K562 (cell line): Measurements from ENCODE around the gene GPR82. TPM values are rescaled to one million over a fixed set of nuclear protein-coding genes. Genes with fewer than 3 reads are reported as not detected.

Source experiments
- ATAC-seq: fragments of 200-7000 bp; cut with Tn5 transposase; 3 replicates; pipeline ENCODE4 v1.9.1; 2020; ENCODE audit warnings: moderate library complexity
- BruUV-seq: library from RNA; stranded (reverse); fragments of 400-500 nt; replicated peaks from 2 replicates; lab custom pipeline; 2021; lab: Mats Ljungman, UMichigan
- CTCF ChIA-PET: fragments of 300-600 bp; formaldehyde crosslinking; extraction: SDS; loops from one replicate; lab custom pipeline; 2021; ENCODE audit warnings: low intra/inter-chr PET ratio; lab: Yijun Ruan, JAX
- POLR2A ChIA-PET: fragments of 300-600, 350-650 bp; sonication (Branson Sonifier 250); formaldehyde crosslinking; extraction: SDS; loops from one replicate; lab custom pipeline; 2021; ENCODE audit warnings: antibody characterized with exemption, inconsistent platforms; lab: Yijun Ruan, JAX
- DNase-seq, 4 experiments: peaks; one replicate each; pipeline versions ENCODE4 v3.0.0 to v3.0.0-alpha.2; 2011 to 2018; ENCODE audit warnings: low spot score in 3 of 4, mixed read lengths in 3 of 4; ENCODE audit errors: extremely low read depth in 1 of 4
- FAIRE-seq: peaks from 2 replicates; lab custom pipeline; 2011; peaks lifted over from hg19 to GRCh38; lab: Jason Lieb, UNC
- H2AFZ ChIP-seq: 2 replicates; pipeline ENCODE4 v1.6.0; 2011; ENCODE audit warnings: low read depth, low read length, control low read depth, inconsistent platforms
- H3K27ac ChIP-seq: fragments of 200-600 bp; 3 replicates; pipeline ENCODE4 v1.8.0; 2011; ENCODE audit warnings: low read depth, mild to moderate bottlenecking, control low read depth, inconsistent platforms, low read length, moderate library complexity, mixed read lengths; ENCODE audit errors: extremely low read depth
- H3K27me3 ChIP-seq, 2 experiments: fragments of 300-600 bp in 1 of 2; 2 replicates in 1 of 2; 3 replicates in 1 of 2; pipeline versions ENCODE4 v1.6.0 to v1.8.0; 2011; ENCODE audit warnings: inconsistent platforms in 2 of 2, low read length in 2 of 2, mild to moderate bottlenecking in 1 of 2, mixed read lengths in 1 of 2, moderate library complexity in 1 of 2; ENCODE audit not compliant: control insufficient read depth in 2 of 2, insufficient read depth in 2 of 2
- H3K36me3 ChIP-seq: fragments of 300-600 bp; 3 replicates; pipeline ENCODE4 v1.8.0; 2011; ENCODE audit warnings: mild to moderate bottlenecking, low read length, inconsistent platforms; ENCODE audit not compliant: control insufficient read depth, insufficient read depth
- H3K4me1 ChIP-seq, 2 experiments: fragments of 200-600 bp in 1 of 2; replicated peaks in 1 of 2; 2 replicates in 1 of 2; 3 replicates in 1 of 2; pipeline versions ENCODE4 v1.5.1 to v1.8.0; 2011; ENCODE audit warnings: inconsistent platforms in 2 of 2, low read length in 2 of 2, mild to moderate bottlenecking in 1 of 2, mixed read lengths in 1 of 2, moderate library complexity in 1 of 2; ENCODE audit not compliant: control insufficient read depth in 2 of 2, insufficient read depth in 2 of 2
- H3K4me2 ChIP-seq: 2 replicates; pipeline ENCODE4 v1.6.1; 2011; ENCODE audit warnings: low read length, control low read depth, inconsistent platforms, mixed read lengths; ENCODE audit not compliant: insufficient read depth
- H3K4me3 ChIP-seq: fragments of 200-600 bp; sonication (generic), shearing (Covaris generic); 2 replicates; pipeline ENCODE4 v1.5.1; 2016; ENCODE audit warnings: control low read depth, inconsistent platforms
- H3K79me2 ChIP-seq: fragments of 200-600 bp; 3 replicates; pipeline ENCODE4 v1.8.0; 2011; ENCODE audit warnings: low read length, inconsistent platforms; ENCODE audit not compliant: control insufficient read depth, insufficient read depth
- H3K9ac ChIP-seq, 2 experiments: 2 replicates each; pipeline versions ENCODE4 v1.6.0 to v1.6.1; 2011; ENCODE audit warnings: low read depth in 2 of 2, low read length in 2 of 2, control low read depth in 1 of 2, inconsistent platforms in 1 of 2, mild to moderate bottlenecking in 1 of 2, mixed read lengths in 1 of 2; ENCODE audit not compliant: insufficient read depth in 1 of 2
- H3K9me1 ChIP-seq: one replicate; pipeline ENCODE4 v1.6.0; 2011; ENCODE audit warnings: inconsistent platforms, mild to moderate bottlenecking, low read length, moderate library complexity; ENCODE audit not compliant: control insufficient read depth, insufficient read depth
- H3K9me3 ChIP-seq: replicated peaks from 2 replicates; pipeline ENCODE4 v1.5.1; 2011; ENCODE audit warnings: low read depth, low read length, inconsistent platforms; ENCODE audit not compliant: control insufficient read depth, insufficient read depth
- H4K20me1 ChIP-seq: replicated peaks from 2 replicates; pipeline ENCODE4 v1.6.1; 2011; ENCODE audit warnings: low read length, inconsistent platforms, mixed read lengths; ENCODE audit not compliant: control insufficient read depth, insufficient read depth
- BRD4 ChIP-seq: fragments of 200-600 bp; sonication (generic); IDR thresholded peaks from 2 replicates; pipeline ENCODE4 v1.6.1; 2017; ENCODE audit warnings: inconsistent platforms
- CEBPG ChIP-seq, 3 experiments: fragments of 200-800 bp in 1 of 3; sonication (Bioruptor generic) in 1 of 3; sonication (generic) in 1 of 3; formaldehyde crosslinking in 1 of 3; IDR thresholded peaks in 2 of 3; conservative IDR thresholded peaks in 1 of 3; 2 replicates each; pipeline versions ENCODE4 v1.6.1 to v1.8.0; 2016 to 2022; ENCODE audit warnings: missing compliant biosample characterization in 2 of 3, missing genetic modification characterization in 2 of 3, mild to moderate bottlenecking in 1 of 3, missing genetic modification reagents in 1 of 3
- ETV1 ChIP-seq: fragments of 450-650 bp; conservative IDR thresholded peaks from 2 replicates; pipeline ENCODE4 v1.6.1; 2016; ENCODE audit warnings: missing genetic modification characterization, control low read depth, low read depth, missing compliant biosample characterization
- HNRNPLL ChIP-seq: fragments of 200-400 bp; formaldehyde crosslinking; IDR thresholded peaks from 2 replicates; pipeline ENCODE4 v1.6.1; 2017; ENCODE audit warnings: low read length, low read depth, mild to moderate bottlenecking; ENCODE audit not compliant: poor library complexity, severe bottlenecking
- MEF2D ChIP-seq: conservative IDR thresholded peaks from 2 replicates; pipeline ENCODE4 v1.6.1; 2016; ENCODE audit warnings: low read depth, missing genetic modification characterization, missing compliant biosample characterization
- NFIC ChIP-seq: fragments of 450-650 bp; IDR thresholded peaks from 2 replicates; pipeline ENCODE4 v1.6.1; 2017; ENCODE audit warnings: mild to moderate bottlenecking, inconsistent platforms
- PHB ChIP-seq: fragments of 250-450 bp; sonication (Bioruptor Pico); IDR thresholded peaks from 2 replicates; pipeline ENCODE4 v1.5.0; 2021
- SMAD3 ChIP-seq: fragments of 450-650 bp; formaldehyde crosslinking; conservative IDR thresholded peaks from 2 replicates; pipeline ENCODE4 v1.4.0; 2020; ENCODE audit warnings: mild to moderate bottlenecking
- SREBF2 ChIP-seq: sonication (generic); formaldehyde crosslinking; IDR thresholded peaks from 2 replicates; pipeline ENCODE4 v1.4.0; 2020; ENCODE audit warnings: mild to moderate bottlenecking, missing genetic modification reagents
- TAF1 ChIP-seq: IDR thresholded peaks from 2 replicates; pipeline ENCODE4 v1.6.1; 2011; ENCODE audit warnings: mild to moderate bottlenecking, low read length, moderate library complexity; ENCODE audit not compliant: insufficient read depth, control insufficient read depth, severe bottlenecking; ENCODE audit errors: extremely low read depth
- THAP7 ChIP-seq: fragments of 250-450 bp; sonication (Bioruptor Pico); IDR thresholded peaks from 2 replicates; pipeline ENCODE4 v1.5.0; 2021
- ZKSCAN1 ChIP-seq: fragments of 150-350 bp; IDR thresholded peaks from 2 replicates; pipeline ENCODE4 v1.6.1; 2016; ENCODE audit warnings: low read depth, low read length
- ZNF133 ChIP-seq: fragments of 250-450 bp; sonication (Bioruptor Pico); IDR thresholded peaks from 2 replicates; pipeline ENCODE4 v1.4.0; 2020; ENCODE audit warnings: mild to moderate bottlenecking
- ZNF280A ChIP-seq: fragments of 450-650 bp; IDR thresholded peaks from 2 replicates; pipeline ENCODE4 v1.6.1; 2018; ENCODE audit warnings: mild to moderate bottlenecking, low read depth; ENCODE audit not compliant: partially characterized antibody
- ZNF77 ChIP-seq: fragments of 250-450 bp; sonication (Bioruptor Pico); IDR thresholded peaks from 2 replicates; pipeline ENCODE4 v1.5.0; 2020
- WGBS: fragments of 100-300 bp; shearing (Covaris generic); methylation state at CpG from one replicate; pipeline ENCODE4 v1.1.6; 2016; ENCODE audit warnings: low coverage, mixed read lengths; ENCODE audit not compliant: insufficient coverage; ENCODE audit errors: missing lambda C conversion rate; 5-methylcytosine and 5-hydroxymethylcytosine counted together
- in situ Hi-C: fragments of 300-500 bp; cut with MboI; formaldehyde crosslinking; loops from 4 replicates; pipeline ENCODE4 v1.15.0; 2018; ENCODE audit warnings: inconsistent platforms, mixed read lengths
- intact Hi-C: fragments of 100-400 bp; cut with micrococcal nuclease; formaldehyde crosslinking; loops from 2 replicates; pipeline ENCODE4 v1.14.2; 2022
- polyA plus RNA-seq, 8 experiments: library from polyadenylated mRNA; depleted of rRNA in 4 of 8; stranded (reverse) in 5 of 8; unstranded in 3 of 8; fragments of >200 nt; fragmentation: Nextera tagmentation in 2 of 8; fragmentation: Illumina TruSeq in 1 of 8; extraction: Ambion mirVana in 2 of 8; extraction: Trizol in 1 of 8; gene quantifications; 2 replicates each; pipeline versions ENCODE4 v1.2.1 to v1.2.3, GENCODE V29; 2011 to 2014; ENCODE audit warnings: inconsistent platforms in 1 of 8, missing spikeins in 1 of 8
- total RNA-seq, 7 experiments: library from RNA; depleted of rRNA in 6 of 7; stranded (reverse); fragments of >200 nt in 6 of 7; fragmentation: Illumina TruSeq in 2 of 7; extraction: Trizol in 2 of 7; gene quantifications; 2 replicates each; pipeline versions ENCODE4 v1.2.1 to v1.2.3, GENCODE V29; 2011 to 2021; ENCODE audit warnings: low replicate concordance in 1 of 7
- TF ChIP-seq, protein P1 (sequence below): sonication (generic); formaldehyde crosslinking; IDR thresholded peaks from 2 replicates; pipeline ENCODE4 v1.8.0; 2022; ENCODE audit warnings: mild to moderate bottlenecking, missing genetic modification reagents
- TF ChIP-seq, protein P2 (sequence below): fragments of 450-650 bp; formaldehyde crosslinking; conservative IDR thresholded peaks from 2 replicates; pipeline ENCODE4 v1.4.0; 2022; ENCODE audit warnings: mild to moderate bottlenecking, missing genetic modification characterization

GPR82 gene
- total and polyA plus RNA-seq, 9 of the 15 experiments (the other 6 are each of a cell fraction or from before 2014, with no cell fraction given), result not detected

DNA sequence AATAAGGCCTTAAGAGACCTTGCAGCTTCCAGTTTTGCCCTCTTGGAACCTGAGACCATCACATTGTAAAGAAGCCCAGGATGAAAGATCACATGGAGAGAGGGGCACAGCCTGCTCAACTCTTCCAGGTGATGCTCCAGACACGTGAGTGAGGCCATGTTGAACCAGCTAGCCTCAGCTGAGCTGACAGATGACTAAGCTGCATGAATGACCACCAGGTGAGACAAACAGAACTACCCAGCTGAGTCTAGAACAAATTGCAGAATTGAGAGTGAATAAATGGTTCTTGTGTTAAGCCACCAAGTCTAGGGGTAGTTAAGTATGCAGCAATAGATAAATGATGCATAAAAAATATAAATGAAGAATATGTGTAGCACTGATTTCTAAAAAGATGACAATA, 16.8 kb upstream of the GPR82 start:
- 14% methylated on average over 1 of the region's 1 CpG for WGBS
- Histone ChIP-seq H3K79me2 (no peaks in the 10 kb centered on the region), H3K4me1 (no peaks in the 10 kb centered on the region), H3K27me3 (no peaks in the 10 kb centered on the region), H4K20me1 (no peaks in the 10 kb centered on the region), H3K9me3 (no peaks in the 10 kb centered on the region)
- FAIRE-seq, result no peak
- POLR2A ChIA-PET, result interaction anchor here (0.8 to 1.0 kb wide), 2 partner anchors 11 to 16 kb away, joined by 3 to 4 read pairs; no protein-coding TSS in a partner anchor
- no peak for TF ChIP-seq TAF1
- no peak for TF ChIP-seq BRD4
- no peak for TF ChIP-seq THAP7 (CRISPR knock-in tag)
- no peak for TF ChIP-seq MEF2D (tag)
- no peak for TF ChIP-seq NFIC
- no peak for TF ChIP-seq ZNF280A
- TF ChIP-seq SREBF2 (CRISPR knock-in tag), result no peak
- TF ChIP-seq ZKSCAN1, result no peak
- no peak for TF ChIP-seq CEBPG (CRISPR knock-in tag; IDR thresholded peaks at IDR 0.05)
- TF ChIP-seq CEBPG (tag; conservative IDR thresholded peaks at IDR 0.05 in 1 of 2, IDR thresholded peaks at IDR 0.05 in 1 of 2), result no peak
- TF ChIP-seq, protein P1, sequence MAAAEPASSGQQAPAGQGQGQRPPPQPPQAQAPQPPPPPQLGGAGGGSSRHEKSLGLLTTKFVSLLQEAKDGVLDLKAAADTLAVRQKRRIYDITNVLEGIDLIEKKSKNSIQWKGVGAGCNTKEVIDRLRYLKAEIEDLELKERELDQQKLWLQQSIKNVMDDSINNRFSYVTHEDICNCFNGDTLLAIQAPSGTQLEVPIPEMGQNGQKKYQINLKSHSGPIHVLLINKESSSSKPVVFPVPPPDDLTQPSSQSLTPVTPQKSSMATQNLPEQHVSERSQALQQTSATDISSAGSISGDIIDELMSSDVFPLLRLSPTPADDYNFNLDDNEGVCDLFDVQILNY, result no peak
- no peak for TF ChIP-seq SMAD3
- no peak for TF ChIP-seq PHB (CRISPR knock-in tag)
- TF ChIP-seq, protein P2, sequence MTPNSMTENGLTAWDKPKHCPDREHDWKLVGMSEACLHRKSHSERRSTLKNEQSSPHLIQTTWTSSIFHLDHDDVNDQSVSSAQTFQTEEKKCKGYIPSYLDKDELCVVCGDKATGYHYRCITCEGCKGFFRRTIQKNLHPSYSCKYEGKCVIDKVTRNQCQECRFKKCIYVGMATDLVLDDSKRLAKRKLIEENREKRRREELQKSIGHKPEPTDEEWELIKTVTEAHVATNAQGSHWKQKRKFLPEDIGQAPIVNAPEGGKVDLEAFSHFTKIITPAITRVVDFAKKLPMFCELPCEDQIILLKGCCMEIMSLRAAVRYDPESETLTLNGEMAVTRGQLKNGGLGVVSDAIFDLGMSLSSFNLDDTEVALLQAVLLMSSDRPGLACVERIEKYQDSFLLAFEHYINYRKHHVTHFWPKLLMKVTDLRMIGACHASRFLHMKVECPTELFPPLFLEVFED (CRISPR knock-in tag), result no peak
- no peak for TF ChIP-seq HNRNPLL
- no peak for TF ChIP-seq ETV1
- no peak for TF ChIP-seq ZNF77 (CRISPR knock-in tag)
- no peak for TF ChIP-seq ZNF133 (CRISPR knock-in tag)
- TF ChIP-seq, all 486 proteins: peak for 0
- Histone ChIP-seq H3K36me3 (no peaks in the 10 kb centered on the region), H3K27ac (no peak overlapping the region), H2AFZ (no peak overlapping the region), H3K9me1 (no peaks in the 10 kb centered on the region), H3K9ac (no peak overlapping the region), H3K4me2 (no peak overlapping the region), H3K4me3 (no peak overlapping the region)
- BruUV-seq, result no TSS peak
- CTCF ChIA-PET, result no interaction called here
- in situ Hi-C loops, result no loop called here
- no peak for DNase-seq
- intact Hi-C loops, result no loop called here
- ATAC-seq, result no peak
